GM12878 (cell line): ENCODE data around the gene SIK3. TPM values are rescaled to one million over a fixed set of nuclear protein-coding genes. Genes with fewer than 3 reads are reported as not detected.

Experiments
- ATAC-seq: fragments of 200-7000 bp; cut with Tn5 transposase; 3 replicates; pipeline ENCODE4 v1.9.1; 2020; ENCODE audit warnings: mild to moderate bottlenecking, moderate library complexity
- BruUV-seq: library from RNA; stranded (reverse); fragments of 400-500 nt; replicated peaks from 2 replicates; lab custom pipeline; 2021; lab: Mats Ljungman, UMichigan
- CTCF ChIA-PET: fragments of 300-600 bp; sonication (Branson Sonifier 250); formaldehyde crosslinking; extraction: SDS; loops from one replicate; lab custom pipeline; 2021; ENCODE audit warnings: inconsistent platforms; lab: Yijun Ruan, JAX
- POLR2A ChIA-PET: fragments of 350-600 bp; formaldehyde crosslinking; extraction: SDS; loops from one replicate; lab custom pipeline; 2021; ENCODE audit warnings: inconsistent platforms; lab: Charles Lee
- RAD21 ChIA-PET: fragments of 300-600 bp; sonication (Branson Sonifier 250); formaldehyde crosslinking; loops from one replicate; lab custom pipeline; 2023; ENCODE audit warnings: antibody characterized with exemption; ENCODE audit not compliant: unreplicated experiment; lab: Charles Lee
- SMC1A ChIA-PET: fragments of 300-600 bp; sonication (Branson Sonifier 250); formaldehyde crosslinking; loops from one replicate; lab custom pipeline; 2023; ENCODE audit not compliant: unreplicated experiment, uncharacterized antibody; lab: Charles Lee
- DNase-seq: peaks from one replicate; pipeline ENCODE4 v3.0.0-alpha.2; 2011; ENCODE audit warnings: low read depth, low spot score
- FAIRE-seq: peaks from 3 replicates; lab custom pipeline; 2011; peaks lifted over from hg19 to GRCh38; lab: Jason Lieb, UNC
- H2AFZ ChIP-seq: 2 replicates; pipeline ENCODE4 v1.6.0; 2011; ENCODE audit warnings: low read depth, low read length, control low read depth; ENCODE audit not compliant: control insufficient read depth
- H3K27ac ChIP-seq: 2 replicates; pipeline ENCODE4 v1.5.1; 2011; ENCODE audit warnings: control low read depth; ENCODE audit not compliant: control insufficient read depth, insufficient read depth
- H3K27me3 ChIP-seq, 2 experiments: replicated peaks in 1 of 2; 2 replicates each; pipeline versions ENCODE4 v1.6.0 to v1.6.1; 2011; ENCODE audit warnings: low read length in 1 of 2; ENCODE audit not compliant: control insufficient read depth in 2 of 2, insufficient read depth in 2 of 2
- H3K36me3 ChIP-seq, 2 experiments: 2 replicates each; pipeline ENCODE4 v1.5.1; 2011; ENCODE audit warnings: low read length in 1 of 2; ENCODE audit not compliant: control insufficient read depth in 2 of 2, insufficient read depth in 2 of 2
- H3K4me1 ChIP-seq: 2 replicates; pipeline ENCODE4 v1.6.1; 2011; ENCODE audit warnings: mild to moderate bottlenecking, low read length, moderate library complexity, mixed read lengths; ENCODE audit not compliant: control insufficient read depth, insufficient read depth
- H3K4me2 ChIP-seq: 2 replicates; pipeline ENCODE4 v1.6.0; 2011; ENCODE audit warnings: control low read depth; ENCODE audit not compliant: control insufficient read depth, insufficient read depth
- H3K4me3 ChIP-seq: fragments of 200-600 bp; sonication (generic); 2 replicates; pipeline ENCODE4 v1.5.1; 2016
- H3K79me2 ChIP-seq: 2 replicates; pipeline ENCODE4 v1.6.0; 2011; ENCODE audit warnings: low read length; ENCODE audit not compliant: control insufficient read depth, insufficient read depth
- H3K9ac ChIP-seq: 2 replicates; pipeline ENCODE4 v1.8.0; 2011; ENCODE audit warnings: low read length, control low read depth, mixed read lengths; ENCODE audit not compliant: control insufficient read depth, insufficient read depth
- H3K9me3 ChIP-seq: replicated peaks from 3 replicates; pipeline ENCODE4 v1.5.1; 2011; ENCODE audit warnings: mild to moderate bottlenecking, low read length; ENCODE audit not compliant: control insufficient read depth, insufficient read depth
- H4K20me1 ChIP-seq: 2 replicates; pipeline ENCODE4 v1.6.0; 2011; ENCODE audit not compliant: control insufficient read depth, insufficient read depth
- BMI1 ChIP-seq: fragments of 450-650 bp; IDR thresholded peaks from 2 replicates; pipeline ENCODE4 v1.6.1; 2016; ENCODE audit warnings: mild to moderate bottlenecking, moderate library complexity, borderline replicate concordance
- EGR1 ChIP-seq, 2 experiments: IDR thresholded peaks; 1 replicate in 1 of 2; 2 replicates in 1 of 2; pipeline ENCODE4 v1.6.1; 2011 to 2012; ENCODE audit warnings: low read depth in 2 of 2, low read length in 2 of 2, borderline replicate concordance in 1 of 2, mild to moderate bottlenecking in 1 of 2, moderate library complexity in 1 of 2
- FOXM1 ChIP-seq: IDR thresholded peaks from 2 replicates; pipeline ENCODE4 v1.6.1; 2012; ENCODE audit warnings: low read depth, mild to moderate bottlenecking, inconsistent platforms, low read length, moderate library complexity
- IRF5 ChIP-seq: fragments of 450-650 bp; IDR thresholded peaks from 2 replicates; pipeline ENCODE4 v1.6.1; 2017; ENCODE audit warnings: borderline replicate concordance
- NFXL1 ChIP-seq: fragments of 450-650 bp; IDR thresholded peaks from 2 replicates; pipeline ENCODE4 v1.6.1; 2017; ENCODE audit warnings: antibody characterized with exemption, mild to moderate bottlenecking, borderline replicate concordance
- RAD51 ChIP-seq: fragments of 450-650 bp; IDR thresholded peaks from 2 replicates; pipeline ENCODE4 v1.6.1; 2016; ENCODE audit warnings: moderate library complexity, mild to moderate bottlenecking, inconsistent platforms
- SIN3A ChIP-seq: IDR thresholded peaks from 2 replicates; pipeline ENCODE4 v1.6.1; 2012; ENCODE audit warnings: low read depth, low read length, improper control_type of control experiment
- SP1 ChIP-seq: IDR thresholded peaks from one replicate; pipeline ENCODE4 v1.6.1; 2011; ENCODE audit warnings: low read depth, low read length
- YBX1 ChIP-seq: fragments of 450-650 bp; IDR thresholded peaks from 2 replicates; pipeline ENCODE4 v1.6.1; 2016; ENCODE audit warnings: antibody characterized with exemption
- WGBS: methylation state at CpG from one replicate; pipeline ENCODE4 v1.1.6; 2016; ENCODE audit warnings: low lambda C conversion rate; ENCODE audit not compliant: insufficient replicate concordance, insufficient coverage; ENCODE audit errors: missing lambda C conversion rate; 5-methylcytosine and 5-hydroxymethylcytosine counted together
- in situ Hi-C: fragments of 300-500 bp; cut with MboI; formaldehyde crosslinking; loops from 9 replicates; pipeline ENCODE4 v1.14.3; 2018; ENCODE audit warnings: mixed read lengths
- intact Hi-C: fragments of 100-400 bp; cut with micrococcal nuclease; formaldehyde crosslinking; loops from one replicate; pipeline ENCODE4 v1.14.2; 2022; ENCODE audit not compliant: unreplicated experiment
- polyA plus RNA-seq, 11 experiments: library from polyadenylated mRNA; depleted of rRNA in 4 of 11; unstranded in 6 of 11; stranded (reverse) in 5 of 11; fragments of >200 nt; fragmentation: Nextera tagmentation in 4 of 11; fragmentation: Illumina TruSeq in 1 of 11; extraction: Ambion mirVana in 4 of 11; extraction: Trizol in 1 of 11; gene quantifications; 1 replicate in 1 of 11; 2 replicates in 10 of 11; pipeline versions ENCODE4 v1.2.1 to v1.2.3, GENCODE V29; 2011 to 2016; ENCODE audit warnings: inconsistent platforms in 2 of 11, missing spikeins in 2 of 11, low read depth in 1 of 11
- total RNA-seq, 4 experiments: library from RNA; depleted of rRNA in 3 of 4; stranded (reverse); fragments of >200 nt in 3 of 4; fragmentation: Illumina TruSeq in 1 of 4; extraction: Trizol in 1 of 4; gene quantifications; 2 replicates each; pipeline versions ENCODE4 v1.2.1 to v1.2.3, GENCODE V29; 2013 to 2021
- TF ChIP-seq, protein P1 (sequence below): fragments of 450-650 bp; IDR thresholded peaks from 2 replicates; pipeline ENCODE4 v1.6.1; 2017; ENCODE audit warnings: antibody characterized with exemption, mild to moderate bottlenecking, moderate library complexity

SIK3 gene
- total and polyA plus RNA-seq, 10 of the 15 experiments (the other 5 are each of a cell fraction or from before 2014, with no cell fraction given): 2.5 to 31.9 (median 11.1) TPM

GRCh38 chr11:116984589-116984988, 113.6 kb downstream of the SIK3 start:
- H3K4me1 ChIP-seq: peaks cover 46% of the 10 kb centered on the region
- no peaks in the 10 kb centered on the region for H4K20me1 ChIP-seq
- POLR2A ChIA-PET: interaction anchor here (0.9 to 1.2 kb wide), 2 partner anchors 37 to 111 kb away, joined by 3 to 7 read pairs; no protein-coding TSS in a partner anchor
- H3K9ac ChIP-seq: no peak overlapping the region
- in situ Hi-C loops: no loop called here
- CTCF ChIA-PET: interaction anchor here (0.6 to 1.0 kb wide), 2 partner anchors 119 to 193 kb away, joined by 3 read pairs; partner anchors contain the start of gene APOA5
- intact Hi-C loops: no loop called here
- no peaks in the 10 kb centered on the region for H3K9me3 ChIP-seq
- H3K27ac ChIP-seq: no peak overlapping the region
- no peak overlapping the region for H3K4me2 ChIP-seq
- FAIRE-seq (no peak), DNase-seq (no peak), ATAC-seq (no peak)
- no peaks in the 10 kb centered on the region for H3K27me3 ChIP-seq
- TF ChIP-seq NFXL1 (no peak), RAD51 (no peak), SP1 (no peak), FOXM1 (no peak), IRF5 (no peak), BMI1 (no peak), SIN3A (no peak), YBX1 (no peak), EGR1 (IDR thresholded peaks at IDR 0.05; ENCODE audit: borderline replicate concordance in 1 of 2, low read depth in 2 of 2, low read length in 2 of 2) (no peak)
- TF ChIP-seq, protein P1, sequence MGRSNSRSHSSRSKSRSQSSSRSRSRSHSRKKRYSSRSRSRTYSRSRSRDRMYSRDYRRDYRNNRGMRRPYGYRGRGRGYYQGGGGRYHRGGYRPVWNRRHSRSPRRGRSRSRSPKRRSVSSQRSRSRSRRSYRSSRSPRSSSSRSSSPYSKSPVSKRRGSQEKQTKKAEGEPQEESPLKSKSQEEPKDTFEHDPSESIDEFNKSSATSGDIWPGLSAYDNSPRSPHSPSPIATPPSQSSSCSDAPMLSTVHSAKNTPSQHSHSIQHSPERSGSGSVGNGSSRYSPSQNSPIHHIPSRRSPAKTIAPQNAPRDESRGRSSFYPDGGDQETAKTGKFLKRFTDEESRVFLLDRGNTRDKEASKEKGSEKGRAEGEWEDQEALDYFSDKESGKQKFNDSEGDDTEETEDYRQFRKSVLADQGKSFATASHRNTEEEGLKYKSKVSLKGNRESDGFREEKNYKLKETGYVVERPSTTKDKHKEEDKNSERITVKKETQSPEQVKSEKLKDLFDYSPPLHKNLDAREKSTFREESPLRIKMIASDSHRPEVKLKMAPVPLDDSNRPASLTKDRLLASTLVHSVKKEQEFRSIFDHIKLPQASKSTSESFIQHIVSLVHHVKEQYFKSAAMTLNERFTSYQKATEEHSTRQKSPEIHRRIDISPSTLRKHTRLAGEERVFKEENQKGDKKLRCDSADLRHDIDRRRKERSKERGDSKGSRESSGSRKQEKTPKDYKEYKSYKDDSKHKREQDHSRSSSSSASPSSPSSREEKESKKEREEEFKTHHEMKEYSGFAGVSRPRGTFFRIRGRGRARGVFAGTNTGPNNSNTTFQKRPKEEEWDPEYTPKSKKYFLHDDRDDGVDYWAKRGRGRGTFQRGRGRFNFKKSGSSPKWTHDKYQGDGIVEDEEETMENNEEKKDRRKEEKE: no peak
- RAD21 ChIA-PET: interaction anchor here (0.9 kb wide), 1 partner anchor 36 kb away, joined by 3 read pairs; no protein-coding TSS in a partner anchor
- no peak overlapping the region for H3K4me3 ChIP-seq
- H2AFZ ChIP-seq: no peak overlapping the region
- no peaks in the 10 kb centered on the region for H3K36me3 ChIP-seq
- BruUV-seq: no TSS peak
- WGBS: 88% methylated on average over 6 of the region's 6 CpGs
- H3K79me2 ChIP-seq: peaks cover 22% of the 10 kb centered on the region
- SMC1A ChIA-PET: interaction anchor here (0.6 to 2.1 kb wide), 12 partner anchors 9 to 225 kb away, joined by 3 to 8 read pairs (median 4); partner anchors contain the start of gene SIK3
